ENCODE data around the gene GAB2.
"Not testable (repeated sequence)": the region's sequence is repeated elsewhere in the genome, so short reads cannot be mapped to it uniquely, and the experiment has no call there.

Gene GAB2, protein sequence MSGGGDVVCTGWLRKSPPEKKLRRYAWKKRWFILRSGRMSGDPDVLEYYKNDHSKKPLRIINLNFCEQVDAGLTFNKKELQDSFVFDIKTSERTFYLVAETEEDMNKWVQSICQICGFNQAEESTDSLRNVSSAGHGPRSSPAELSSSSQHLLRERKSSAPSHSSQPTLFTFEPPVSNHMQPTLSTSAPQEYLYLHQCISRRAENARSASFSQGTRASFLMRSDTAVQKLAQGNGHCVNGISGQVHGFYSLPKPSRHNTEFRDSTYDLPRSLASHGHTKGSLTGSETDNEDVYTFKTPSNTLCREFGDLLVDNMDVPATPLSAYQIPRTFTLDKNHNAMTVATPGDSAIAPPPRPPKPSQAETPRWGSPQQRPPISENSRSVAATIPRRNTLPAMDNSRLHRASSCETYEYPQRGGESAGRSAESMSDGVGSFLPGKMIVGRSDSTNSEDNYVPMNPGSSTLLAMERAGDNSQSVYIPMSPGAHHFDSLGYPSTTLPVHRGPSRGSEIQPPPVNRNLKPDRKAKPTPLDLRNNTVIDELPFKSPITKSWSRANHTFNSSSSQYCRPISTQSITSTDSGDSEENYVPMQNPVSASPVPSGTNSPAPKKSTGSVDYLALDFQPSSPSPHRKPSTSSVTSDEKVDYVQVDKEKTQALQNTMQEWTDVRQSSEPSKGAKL

GRCh38 chr11:78417175-78417887 lies at the start of gene GAB2:
TSS of gene GAB2 (minus strand) at chr11:78417820. CDS start at chr11:78417720, 100 bp downstream.
- no peak for DNase-seq

GRCh38 chr11:78467370-78467769 lies 49.8 kb upstream of the GAB2 start:
- DNase-seq: no peak

DNA sequence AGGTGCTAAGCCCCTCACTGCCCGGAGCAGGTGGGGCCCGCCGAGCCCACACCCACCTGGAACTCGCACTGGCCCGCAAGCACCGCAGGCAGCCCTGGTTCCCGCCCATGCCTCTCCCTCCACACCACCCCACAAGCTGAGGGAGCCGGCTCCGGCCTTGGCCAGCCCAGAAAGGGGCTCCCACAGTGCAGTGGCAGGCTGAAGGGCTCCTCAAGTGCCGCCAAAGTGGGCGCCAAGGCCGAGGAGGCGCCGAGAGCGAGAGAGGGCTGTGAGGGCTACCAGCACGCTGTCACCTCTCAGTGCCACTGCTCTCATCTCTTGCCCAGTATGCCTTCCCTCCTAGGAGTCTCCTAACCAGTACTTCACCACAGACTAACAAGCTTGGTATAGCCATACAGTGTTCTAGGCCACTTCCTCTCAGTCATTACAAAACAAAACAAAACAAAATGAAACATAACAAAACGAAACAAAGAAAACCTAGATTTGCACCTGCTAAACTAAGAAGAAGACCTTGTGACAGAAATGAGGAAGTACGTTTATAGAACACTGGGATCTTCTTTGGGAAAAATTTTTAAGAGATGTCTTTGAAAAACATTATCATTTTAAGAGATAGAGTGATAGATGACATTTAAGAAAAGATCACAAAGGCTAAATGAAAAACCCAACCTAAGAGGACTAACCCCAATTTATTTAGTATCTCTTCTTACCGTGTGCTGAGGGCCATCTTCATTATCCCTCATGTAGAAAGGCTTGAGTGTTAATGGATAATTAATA lies 47.7 kb upstream of the GAB2 start:
- no peak for DNase-seq

GRCh38 chr11:78464787-78465168 lies 47.2 kb upstream of the GAB2 start:
- DNase-seq: not testable (repeated sequence)

DNA sequence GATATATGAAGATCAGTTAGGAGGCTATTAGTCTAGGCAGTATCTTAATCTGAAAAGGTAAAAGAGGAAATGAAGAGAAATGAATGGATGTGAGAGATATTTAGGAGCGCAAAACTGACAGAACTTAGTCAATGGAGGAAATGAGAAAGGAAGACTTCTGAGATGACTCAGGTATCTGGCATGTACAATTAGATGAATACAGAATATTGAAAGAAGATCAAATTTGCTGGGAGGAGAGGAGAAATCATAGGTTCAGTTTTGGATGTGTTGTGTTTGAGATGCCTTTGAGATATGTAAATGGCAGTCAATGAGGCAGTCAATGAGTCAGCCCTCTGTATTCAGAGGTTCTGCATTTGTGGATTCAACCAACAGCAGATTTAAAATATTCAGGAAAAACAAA lies 42.9 kb upstream of the GAB2 start:
- DNase-seq: no peak

- DNase-seq: no peak
Observed at GRCh38 chr11:78459738-78460137, 42.1 kb upstream of the GAB2 start.

DNA sequence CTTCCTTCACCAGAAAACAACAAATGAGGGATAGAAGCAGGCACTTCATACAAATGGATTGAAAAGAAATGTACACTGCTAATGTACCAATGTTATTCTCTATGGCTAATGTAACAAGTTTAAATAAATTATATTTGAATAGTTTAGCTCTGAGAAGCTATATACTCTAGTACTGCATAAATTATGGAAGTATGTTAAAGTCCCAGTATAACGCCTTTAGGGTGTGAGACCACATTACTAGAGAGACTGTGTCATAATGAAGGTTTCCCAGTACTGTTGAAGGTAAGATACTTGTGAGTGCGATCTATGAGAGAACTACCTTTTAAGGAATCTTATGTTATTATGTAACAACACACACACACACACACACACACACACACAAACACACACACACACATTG lies 39.8 kb upstream of the GAB2 start:
- DNase-seq: no peak

DNA sequence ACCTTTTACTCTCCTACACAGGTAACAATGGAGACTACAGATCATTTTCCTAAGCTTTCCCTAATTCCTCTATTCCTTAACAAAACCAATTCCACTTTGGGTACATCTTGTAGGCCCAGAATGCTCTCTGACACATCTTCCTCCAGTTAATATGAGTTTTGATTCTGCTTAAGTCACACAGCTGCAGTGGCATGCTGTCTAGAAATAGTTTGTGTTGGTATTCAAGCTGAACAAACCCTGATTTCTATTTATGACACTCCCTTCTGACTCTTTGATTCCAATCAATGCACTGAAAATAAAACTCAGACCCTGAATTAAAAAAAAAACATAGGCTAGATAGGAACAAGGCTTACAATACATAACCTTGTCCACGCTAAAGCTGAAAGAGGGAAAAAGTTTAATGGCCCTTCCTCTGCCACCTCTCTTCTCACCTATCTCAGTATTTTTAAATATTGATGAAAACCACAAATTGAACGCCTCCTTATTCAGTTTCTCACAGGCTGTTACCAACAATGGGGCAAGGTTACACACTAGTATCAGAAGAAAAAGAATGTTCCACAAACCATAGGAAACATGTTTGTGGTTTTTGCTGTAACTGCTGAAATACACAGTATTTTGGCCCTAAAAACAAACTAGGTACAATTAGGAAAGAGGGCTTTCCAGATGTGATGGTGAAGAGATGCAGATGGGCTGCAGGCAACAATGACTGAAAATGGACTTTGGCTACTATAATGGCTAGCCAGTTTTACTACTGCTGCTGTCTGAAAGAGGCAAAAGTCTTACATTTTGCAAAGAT lies 35.7 kb upstream of the GAB2 start:
- peak; percentile 23 for DNase-seq

GRCh38 chr11:78451371-78452150 lies 33.9 kb upstream of the GAB2 start:
- no peak for DNase-seq

GRCh38 chr11:78450866-78451265 lies 33.2 kb upstream of the GAB2 start:
- DNase-seq: no peak

DNA sequence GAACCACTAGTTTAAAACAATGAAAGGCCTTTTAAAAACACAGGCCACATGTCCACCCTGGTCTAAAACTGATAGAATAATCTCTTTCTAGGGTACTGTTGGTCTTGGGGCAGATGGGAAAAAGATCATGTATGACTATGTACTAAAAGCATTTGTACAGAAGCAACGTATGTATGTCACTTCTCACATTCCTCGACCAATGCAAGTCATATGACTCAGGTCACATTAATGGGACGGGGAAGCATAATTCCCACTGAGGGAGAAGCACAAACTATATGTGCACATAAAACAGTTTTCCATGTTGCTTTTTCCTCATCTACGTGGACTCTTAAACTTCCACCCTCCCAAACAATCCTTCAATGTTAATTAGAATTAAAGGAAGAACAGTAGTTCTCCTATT lies 32.2 kb upstream of the GAB2 start:
- DNase-seq: no peak

DNA sequence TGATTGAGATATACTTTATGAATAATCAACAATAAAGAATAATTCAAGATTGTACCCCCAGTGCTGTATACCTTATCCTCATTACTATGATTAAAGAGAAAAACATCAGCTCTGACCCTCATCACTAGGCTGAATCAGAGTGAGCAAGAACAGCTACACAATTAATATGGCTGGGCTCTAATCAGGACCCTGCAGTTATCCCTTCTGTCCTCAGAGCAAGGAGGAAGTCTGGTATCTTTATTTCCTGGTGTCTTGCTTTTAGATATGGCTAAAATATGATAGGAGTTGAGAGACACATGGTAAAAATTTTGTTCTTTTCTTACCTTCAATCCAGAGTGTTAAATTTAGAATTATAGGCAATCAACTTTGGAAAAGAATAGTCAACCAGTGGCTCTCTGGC lies 28.6 kb upstream of the GAB2 start:
- no peak for DNase-seq

- no peak for DNase-seq
Observed at GRCh38 chr11:78444726-78445125, 27.1 kb upstream of the GAB2 start.

DNA sequence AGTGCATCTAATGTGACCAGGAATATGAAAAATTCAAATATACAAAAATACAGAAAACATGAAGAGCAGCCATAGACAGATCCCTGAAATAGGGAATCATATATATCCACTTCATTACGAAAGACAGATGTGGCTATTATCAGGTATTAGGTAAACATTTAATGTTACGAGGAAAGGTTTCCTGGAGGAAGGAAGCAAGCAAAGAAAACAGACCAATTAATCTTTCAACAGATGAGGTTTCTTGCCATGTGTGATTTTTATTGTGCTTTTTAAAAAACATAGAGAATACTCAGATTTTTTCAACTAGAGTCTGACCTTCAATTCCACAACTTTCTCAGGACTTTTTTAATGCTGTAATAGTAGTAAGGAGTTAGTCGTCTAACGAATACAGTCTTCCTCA lies 24.3 kb upstream of the GAB2 start:
- DNase-seq: no peak

DNA sequence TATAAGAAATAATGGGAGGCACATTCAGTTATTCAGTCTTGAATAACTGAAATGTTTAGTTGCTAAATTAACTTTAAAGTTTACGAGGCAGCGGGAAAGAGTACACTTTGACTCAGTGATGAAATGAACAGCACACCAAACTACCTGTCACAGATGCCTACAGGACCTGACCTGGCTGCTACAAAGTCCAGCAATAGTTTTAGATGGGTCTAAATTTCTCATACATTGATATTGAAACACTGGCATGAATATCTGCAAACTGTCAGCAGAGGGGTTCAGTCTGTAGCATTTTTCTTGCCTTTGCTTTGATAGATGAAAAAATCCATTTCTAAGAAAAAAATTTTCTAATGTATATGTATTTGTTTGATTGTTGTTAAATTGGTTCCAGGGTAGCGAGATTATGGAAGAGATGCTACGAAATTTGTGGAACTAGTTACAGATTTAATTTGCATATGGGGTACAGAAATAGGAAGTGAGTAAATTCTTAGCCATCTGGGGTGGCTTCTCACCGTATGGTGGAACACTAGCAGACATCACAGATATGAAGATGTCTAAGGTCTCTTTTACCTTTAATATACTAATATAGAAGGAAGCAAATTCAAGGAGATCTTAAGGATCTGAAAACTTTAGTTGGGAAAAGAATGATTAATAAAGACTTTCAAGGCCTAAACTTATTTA lies 20.8 kb upstream of the GAB2 start:
- DNase-seq: no peak

- DNase-seq: no peak
Observed at GRCh38 chr11:78432956-78433355, 15.3 kb upstream of the GAB2 start.

GRCh38 chr11:78432058-78432515 lies 14.5 kb upstream of the GAB2 start:
- no peak for DNase-seq

DNA sequence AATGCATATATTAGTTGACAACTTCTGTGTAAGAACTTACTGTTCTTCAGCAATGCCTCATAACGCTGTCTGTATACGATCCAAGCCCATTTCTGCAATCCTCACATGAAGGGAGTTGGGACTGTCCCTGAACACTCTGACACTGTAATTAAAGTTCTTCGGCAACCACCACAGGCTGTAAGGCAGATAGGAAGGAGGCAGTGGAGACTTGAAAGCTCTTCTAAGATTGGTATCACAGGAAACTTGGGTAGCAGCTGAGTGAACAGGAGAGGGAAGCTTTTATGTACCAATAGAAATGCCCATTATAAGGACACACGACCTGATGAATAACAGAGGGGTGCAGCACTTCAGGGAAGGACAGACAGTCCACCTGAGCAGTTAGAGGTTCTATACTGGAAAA lies 12.0 kb upstream of the GAB2 start:
- peak; percentile 69 for DNase-seq

- peak; percentile 29 for DNase-seq
Observed at GRCh38 chr11:78429209-78429608, 11.6 kb upstream of the GAB2 start.

DNA sequence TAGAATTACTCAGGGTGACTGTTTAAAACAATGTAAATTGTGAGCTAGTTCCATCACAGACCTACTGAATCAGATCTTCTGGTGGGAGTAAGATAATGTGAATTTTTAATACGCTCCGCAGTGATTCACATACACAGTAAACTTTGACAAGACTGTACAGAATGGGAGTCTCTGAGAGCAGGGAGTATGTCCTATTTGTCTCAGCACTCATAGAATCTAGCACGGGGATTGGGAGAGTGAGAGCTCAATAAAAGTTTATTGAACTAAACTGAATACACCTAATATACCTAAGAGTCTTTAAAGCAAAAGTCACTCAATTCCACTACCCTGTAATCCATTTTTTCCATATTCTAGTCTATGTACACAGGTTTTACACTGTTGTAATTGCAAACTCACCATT lies 11.2 kb upstream of the GAB2 start:
- DNase-seq: no peak

GRCh38 chr11:78428266-78428636 lies 10.6 kb upstream of the GAB2 start:
- peak; percentile 47 for DNase-seq
